GM19023 (cell line): ENCODE measurements around the gene INMT.
A peak's percentile ranks its signal among the peaks of the same experiment; 100 is the strongest.

ENCODE experiments used
- ATAC-seq: cut with Tn5 transposase; IDR thresholded peaks from one replicate; pipeline ENCODE4 v1.9.1; 2021; ENCODE audit warnings: mild to moderate bottlenecking, moderate library complexity; ENCODE audit not compliant: unreplicated experiment

INMT gene

DNA sequence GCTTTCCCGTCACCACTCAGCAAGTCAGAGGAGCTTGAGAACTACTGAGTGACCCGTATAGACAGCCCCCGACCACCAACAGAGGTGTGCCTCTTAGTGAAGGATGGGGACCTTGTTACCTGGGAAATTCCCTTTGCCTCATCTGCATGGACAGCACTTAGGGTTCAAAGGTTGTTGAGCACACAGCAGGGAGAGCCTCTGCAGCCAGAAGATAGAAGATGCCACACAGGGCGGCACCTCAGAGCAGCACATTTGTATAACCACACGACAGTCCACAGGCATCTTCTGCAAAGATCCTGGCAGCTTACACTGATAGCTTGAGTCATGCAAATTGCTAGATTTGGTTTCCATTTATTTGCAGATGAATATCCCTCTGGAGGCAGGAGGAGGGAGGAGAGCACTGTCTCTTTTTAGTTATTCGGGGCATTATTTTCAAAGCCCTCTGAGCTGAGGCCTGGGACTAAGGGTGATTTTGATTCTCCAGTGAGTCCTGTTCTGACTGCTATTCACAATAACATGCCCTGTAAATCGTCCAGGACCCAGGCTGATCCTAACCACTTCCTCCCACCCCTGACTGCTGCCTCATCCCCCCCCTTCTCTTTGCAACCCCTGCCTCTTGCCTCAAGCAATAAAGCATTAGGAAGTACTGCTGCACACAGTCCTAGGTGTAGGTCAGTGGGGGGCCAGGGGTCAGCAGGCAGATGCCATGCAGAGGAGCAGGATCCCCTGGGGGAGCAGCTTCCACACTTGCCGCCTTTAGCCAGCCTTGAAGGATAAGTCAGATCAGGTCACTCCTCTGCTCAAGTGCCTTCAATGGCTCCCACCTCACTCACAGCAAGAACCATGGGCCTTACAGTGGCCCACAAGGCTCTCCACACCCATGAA, 24.6 kb upstream of the INMT start:
- ATAC-seq, result peak; percentile 69

DNA sequence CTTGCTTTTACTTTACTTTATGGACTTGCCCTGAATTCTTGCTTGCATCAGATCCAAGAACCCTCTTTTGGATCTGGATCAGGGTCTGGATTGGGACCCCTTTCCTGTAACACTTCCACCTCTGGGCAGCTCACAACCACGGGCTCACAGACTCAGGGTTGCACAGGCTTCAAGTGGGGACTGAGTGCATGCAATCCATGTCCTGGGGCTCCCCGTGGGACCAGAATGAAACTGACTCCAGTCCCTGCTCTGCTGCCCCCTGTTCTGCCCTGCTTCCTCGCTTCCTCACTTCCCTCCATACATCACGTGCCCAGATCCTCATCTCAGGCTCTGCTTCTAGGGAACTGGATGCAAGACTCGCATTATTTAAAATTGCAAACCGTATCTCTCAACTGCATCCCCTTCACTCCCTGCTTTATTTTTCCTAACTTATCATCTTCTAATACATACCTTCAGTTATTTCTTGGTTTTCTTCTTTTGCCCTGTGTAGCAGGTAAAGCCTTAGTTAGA, 23.3 kb upstream of the INMT start:
- no peak for ATAC-seq

DNA sequence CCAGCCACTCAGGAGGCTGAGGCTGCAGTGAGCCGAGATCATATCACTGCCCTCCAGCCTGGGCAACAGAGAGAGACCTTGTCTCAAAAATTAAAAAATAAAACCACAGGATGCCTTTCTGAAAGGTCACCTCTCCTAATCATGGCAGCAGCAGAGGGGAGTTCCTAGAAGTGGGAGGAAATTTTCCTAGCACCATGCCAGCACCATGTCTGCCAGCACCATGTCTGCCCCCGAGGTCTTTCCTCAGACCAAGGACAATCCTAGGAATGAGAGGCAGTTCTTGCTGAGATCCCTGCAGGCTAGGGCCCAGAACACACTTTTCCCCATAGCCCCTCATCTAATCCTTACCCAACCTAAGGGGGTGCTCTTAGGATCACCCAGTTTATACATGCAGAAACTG, 22.3 kb upstream of the INMT start:
- ATAC-seq, result no peak

DNA sequence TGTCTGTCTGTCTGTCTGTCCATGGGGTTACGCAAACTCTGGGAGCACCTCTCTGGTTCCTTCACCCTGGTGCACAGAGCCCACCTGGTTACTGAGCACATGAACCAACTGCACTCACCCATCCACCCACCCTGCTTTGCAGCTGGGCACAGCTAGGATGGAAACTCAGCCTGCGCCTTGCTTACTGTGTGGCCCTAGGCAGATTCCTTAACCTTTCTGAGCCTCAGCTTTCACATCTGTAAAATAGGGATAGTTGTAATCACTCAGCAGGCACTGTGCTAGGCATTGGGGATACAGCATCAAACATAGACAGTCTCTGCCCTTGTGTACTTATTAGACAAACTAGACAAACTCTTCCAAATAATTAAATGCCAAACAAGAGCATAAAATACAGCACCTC, 21.8 kb upstream of the INMT start:
- no peak for ATAC-seq

DNA sequence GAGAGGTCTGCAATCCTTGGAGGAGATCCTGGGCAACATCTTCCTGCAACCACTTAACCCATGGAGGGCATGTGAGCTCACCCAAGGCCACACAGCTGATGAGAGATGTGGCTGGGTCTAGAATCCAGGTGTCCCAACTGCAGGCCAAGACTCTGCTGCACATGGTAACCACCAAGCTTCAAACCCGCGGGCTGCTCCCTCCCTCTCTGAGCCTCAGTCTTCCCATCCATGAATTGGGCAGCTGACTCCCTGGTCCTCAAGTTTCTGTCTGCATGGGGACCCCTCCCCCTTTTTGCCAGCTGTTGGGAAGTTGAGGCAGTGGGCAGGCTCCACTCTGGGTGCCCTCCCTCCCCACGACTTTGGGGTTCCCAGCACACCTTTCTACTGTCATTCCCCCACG, 20.9 kb upstream of the INMT start:
- no peak for ATAC-seq

DNA sequence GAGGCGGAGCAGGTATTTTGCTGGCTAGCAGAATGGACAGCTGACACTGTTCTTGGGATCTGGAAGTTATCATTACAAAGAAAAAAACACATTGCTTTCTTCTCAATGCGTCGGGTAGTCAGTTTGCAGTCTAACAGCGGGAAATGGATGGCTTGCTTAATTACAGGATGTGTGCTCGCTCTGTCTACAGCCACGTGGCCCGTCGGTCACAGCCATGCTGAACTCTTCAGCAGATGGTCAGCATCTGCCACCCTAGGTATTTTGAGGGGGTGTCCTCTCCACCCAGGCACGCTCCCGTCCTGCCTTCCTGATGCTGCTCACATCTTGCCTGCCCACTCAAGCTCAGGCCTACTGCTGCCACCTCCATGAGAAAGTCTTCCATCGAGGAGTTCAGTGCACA, 20.4 kb upstream of the INMT start:
- no peak for ATAC-seq

DNA sequence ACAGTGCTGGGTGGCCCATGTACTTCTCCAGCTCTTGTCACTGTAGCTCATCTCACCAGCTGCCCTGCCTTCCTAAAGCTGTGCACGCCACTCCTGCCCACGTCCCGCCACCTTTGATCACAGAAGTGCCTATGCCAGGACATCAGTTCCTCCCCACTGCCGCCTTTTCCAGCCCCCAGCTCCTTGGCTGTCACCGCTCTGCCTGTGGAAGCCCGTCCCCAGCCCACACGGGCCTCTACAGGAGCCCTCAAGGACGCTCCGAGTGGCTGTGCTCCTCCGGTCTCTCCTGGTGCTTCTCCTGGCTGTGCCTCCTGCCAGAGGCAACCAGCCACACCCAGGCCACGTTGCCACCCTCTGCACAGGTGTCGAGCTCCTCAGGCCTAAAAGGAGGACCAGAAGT, 19.3 kb upstream of the INMT start:
- no peak for ATAC-seq

DNA sequence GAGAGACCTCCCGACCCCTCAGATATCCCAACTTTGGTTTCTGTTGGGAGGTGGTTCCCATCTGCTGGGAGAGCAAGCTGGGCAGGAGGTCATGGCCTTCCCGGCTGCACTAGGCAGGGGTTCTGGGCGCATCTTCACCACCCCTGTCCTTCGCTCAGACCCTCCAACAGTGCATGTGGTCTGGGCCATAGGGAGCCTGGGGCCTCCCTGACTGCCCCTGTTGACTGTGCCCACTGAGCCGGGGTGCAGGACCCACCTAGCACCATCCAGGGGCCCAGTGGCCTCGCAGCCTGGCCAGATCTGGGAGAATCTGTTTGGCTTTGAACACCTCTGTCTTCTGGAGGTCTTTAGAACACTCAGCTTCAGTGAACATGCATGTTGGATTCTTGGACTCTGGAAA, 18.7 kb upstream of the INMT start:
- ATAC-seq, result no peak

DNA sequence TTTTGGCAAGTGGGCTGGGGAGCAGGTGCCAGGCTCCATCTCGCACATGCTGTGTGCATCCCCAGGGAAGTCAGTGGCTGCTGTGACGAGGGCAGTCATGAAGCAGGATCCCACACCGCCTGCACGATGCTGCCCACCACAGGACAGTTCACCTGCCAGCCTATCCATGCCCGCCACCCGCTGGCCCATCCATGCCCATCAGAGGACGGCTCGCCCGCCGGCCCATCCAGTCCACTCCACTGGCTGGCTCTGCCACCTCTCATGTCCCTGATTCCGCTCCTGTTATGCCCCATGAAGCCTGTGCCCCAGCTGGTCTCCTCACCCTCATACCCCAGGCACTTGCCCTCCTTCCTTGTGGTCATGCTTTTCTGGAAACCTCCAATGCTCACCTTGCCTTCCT, 18.2 kb upstream of the INMT start:
- no peak for ATAC-seq

DNA sequence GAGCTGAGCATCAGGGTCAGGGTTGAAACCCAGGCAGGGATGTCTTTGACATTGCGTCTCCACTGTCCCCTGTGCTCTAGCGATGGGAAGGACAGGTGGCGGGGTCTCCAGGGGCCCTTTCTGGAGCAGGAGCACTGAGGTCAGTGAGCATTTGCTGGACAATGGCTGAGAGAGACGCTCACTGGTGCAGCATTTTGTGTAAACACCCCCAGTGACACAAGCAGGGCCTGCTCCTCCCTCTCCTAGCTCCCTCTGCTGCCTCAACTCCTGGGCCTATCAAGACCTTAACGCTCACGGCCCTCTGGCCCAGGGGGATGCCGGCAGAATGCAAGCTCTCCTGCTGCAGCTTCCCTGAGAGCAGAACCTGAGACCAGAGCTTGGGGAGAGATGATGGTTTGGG, 17.4 kb upstream of the INMT start:
- ATAC-seq, result no peak

DNA sequence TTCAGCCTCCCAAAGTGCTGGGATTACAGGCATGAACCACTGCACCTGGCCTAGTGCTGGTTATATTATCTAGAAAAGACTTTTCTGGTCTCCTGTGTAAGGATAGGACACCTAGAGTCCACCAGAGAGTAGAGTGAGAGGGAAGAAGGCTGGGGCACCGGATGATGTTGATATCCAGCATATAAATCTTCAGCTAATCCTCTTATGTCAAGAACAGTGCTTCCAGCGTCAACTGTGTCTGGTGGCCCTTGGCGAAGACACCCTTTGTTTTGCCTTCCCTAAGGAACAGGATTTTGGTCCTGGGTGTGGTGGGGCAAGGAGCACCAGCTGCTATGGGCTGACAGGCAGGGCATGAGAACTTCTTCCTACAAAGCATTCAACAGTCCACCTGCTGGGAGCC, 16.3 kb upstream of the INMT start:
- ATAC-seq, result no peak

DNA sequence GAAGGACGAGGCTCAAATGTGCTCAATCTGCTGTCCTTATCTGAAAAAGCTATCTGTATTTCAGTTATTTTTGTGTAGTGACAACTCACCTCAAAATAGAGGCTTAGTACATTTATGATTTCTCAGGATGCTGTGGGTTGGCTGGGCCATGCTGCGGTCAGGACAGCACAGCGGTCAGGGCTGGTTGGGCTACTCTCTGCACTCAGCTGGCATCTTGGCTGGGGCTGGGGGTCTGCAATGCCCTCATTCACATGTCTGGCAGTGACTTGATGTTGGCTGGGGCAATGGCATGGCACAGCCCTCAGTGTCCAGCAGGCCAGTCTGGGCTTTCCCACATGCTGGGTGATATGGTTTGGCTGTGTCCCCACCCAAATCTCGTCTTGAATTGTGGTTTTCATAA, 15.6 kb upstream of the INMT start:
- ATAC-seq, result no peak

DNA sequence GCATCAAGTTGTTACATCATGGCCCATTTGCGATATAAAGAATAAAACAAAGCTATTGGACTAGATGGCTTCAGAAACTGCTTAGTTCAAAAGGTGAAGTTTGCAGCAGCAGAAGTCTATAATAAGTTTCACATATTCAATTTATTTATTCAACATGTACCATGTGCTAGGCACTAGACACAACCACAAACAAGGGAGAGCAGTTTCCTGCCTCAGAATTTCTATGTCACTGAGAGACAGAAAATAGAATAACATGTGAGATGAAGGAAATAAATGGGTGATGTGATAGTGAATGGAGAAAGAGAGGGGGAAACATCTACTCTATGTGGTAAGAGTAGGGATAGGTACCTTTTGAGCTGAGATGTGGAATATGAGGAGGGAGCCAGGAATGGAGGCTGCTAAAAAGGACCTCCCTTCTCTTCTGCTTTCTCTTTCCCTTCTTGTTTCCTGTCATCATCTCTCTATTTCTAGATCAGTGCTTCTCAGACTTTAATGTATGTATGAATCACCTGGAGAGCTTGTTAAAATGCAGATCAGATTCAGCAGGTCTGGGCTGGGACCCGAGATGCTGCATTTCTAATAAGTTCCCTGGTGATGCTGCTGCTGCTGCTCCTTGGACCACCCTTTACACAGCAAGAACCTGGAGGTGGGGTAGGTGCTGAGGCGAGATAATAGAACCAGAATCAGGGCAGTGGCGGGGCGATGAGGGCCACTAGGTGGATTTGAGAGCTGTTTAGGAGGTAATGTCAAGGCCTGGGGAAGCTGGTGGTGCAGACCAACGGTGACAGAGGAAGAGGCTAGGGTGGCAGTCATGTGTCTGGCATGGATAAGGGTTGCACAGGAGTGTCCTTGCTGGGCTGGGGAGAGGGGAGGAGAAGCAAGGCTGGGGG, 13.7 kb upstream of the INMT start:
- ATAC-seq, result no peak

DNA sequence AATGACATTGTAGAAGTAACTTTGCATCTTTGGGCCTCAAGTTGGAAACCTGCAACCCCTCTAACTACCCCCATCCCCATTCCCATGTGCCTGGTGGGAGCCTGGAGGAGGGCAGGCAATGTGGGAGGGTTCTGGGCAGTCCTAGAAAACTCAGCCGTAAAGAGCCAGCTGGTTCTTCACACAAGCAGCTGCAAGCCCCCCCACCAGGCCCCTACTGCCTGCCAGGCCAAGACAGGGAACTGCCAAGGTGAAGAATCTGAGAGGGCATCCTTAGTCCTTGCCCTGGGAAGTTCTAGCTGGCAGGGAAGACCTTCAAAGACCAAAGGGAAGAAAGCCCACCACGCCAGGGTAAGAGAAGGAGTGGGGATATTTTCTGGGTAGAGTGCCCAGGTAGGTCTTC, 12.2 kb upstream of the INMT start:
- ATAC-seq, result no peak

DNA sequence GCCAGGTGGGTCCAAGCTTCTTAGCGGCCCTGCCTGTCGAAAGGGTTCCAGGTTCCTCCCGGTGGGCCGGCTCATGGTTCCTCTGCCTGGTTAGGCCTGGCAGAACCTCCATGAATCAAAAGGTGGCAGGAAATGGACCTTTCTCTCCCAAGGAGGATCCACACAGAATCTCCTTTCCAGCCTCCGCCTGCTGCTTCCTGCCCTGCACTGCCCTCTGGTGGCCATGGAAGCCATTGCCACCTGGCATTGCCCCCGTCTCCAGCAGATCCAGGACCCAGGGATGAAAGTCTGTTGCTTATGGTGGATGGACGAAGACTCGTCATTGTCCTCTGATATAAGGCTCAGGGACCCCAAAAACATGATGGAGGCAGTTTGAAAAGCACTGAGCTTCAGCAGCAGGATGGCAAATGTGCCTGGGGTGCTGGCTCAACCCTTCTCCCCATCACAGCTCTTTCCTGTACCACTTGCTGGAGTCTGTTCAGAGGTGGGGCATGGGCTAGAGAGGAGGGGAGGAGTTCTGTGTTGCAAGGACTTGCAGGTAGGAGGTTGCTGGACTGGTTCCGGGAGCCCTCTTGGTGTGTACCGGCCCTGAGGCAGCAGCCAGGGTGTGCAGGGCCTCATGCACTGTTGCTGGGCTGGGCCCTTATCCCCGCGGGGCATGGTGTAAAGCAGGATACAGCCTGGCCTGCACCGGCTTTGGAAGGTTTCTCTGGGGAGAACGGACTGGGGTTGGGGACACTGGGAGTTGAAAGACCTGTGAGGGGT, 11.3 kb upstream of the INMT start:
- ATAC-seq, result peak; percentile 76

DNA sequence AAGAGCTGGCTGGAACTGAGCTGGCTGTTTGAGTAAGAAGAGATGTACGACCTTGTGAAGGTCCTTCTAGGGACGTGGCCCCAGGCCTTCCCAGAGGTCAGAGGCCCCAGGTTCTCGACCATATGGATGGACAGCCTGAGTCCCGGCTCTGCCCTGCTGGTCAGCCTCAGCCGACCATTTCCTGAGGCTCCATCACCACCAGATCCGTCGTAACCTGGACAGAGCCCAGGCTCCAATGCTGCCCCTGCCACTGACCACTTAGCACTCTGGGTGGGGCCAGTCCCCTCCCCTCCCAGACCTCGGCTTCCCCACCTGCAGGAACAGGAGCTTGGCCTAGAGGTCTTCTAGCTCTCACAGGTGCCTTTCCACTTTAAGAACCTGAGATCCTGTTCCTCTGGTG, 10.6 kb upstream of the INMT start:
- ATAC-seq, result no peak

DNA sequence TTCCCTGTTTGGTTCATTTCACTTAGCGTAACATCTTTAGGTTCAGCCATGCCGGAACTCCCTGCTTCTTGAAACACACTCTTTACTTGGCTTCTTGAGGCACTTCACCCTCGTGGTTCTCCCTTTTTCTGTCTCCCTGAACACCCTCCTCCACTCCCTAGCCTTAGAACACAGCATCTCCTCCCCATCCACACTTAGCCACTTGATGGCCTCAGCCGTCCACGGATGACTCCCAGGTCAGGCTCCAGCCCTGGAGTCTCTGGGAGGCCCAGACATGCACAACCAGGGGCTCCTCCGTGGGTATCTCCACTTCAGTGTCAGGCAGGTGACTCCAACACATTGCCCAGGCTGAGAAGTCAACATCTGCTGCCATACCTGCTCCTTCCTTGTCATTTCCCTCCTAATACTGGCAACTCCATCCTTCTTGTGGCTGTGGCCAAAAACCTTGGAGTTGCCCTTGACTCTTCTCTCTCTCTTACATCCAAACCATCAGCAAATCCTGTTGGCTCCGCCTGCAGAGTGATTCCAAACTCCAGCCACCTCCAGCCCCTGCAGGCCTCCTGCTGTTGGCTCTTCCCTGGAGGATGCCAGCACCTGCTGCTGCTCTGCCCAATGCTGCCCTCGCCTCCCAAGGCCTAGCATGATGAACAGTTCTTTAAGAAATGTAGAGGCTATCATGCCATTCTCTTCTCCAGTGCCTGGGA, 8.4 kb upstream of the INMT start:
- ATAC-seq, result no peak

DNA sequence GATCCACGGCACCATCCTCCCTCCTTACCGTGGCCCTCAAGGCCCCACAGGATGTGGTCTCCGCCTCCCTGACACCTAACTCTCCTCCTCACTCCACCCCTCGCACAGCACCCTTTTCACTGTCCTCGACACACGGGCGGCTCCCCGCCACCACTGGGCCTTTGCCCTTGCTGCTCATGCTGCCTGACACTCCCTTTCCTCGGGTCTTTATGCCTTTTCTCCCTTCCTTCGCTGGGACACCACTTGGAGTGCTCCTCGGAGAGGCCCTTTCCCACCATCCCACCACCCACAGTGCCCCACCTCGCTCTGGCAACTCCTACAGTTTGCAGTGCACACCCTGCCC, 7.9 kb upstream of the INMT start:
- no peak for ATAC-seq

DNA sequence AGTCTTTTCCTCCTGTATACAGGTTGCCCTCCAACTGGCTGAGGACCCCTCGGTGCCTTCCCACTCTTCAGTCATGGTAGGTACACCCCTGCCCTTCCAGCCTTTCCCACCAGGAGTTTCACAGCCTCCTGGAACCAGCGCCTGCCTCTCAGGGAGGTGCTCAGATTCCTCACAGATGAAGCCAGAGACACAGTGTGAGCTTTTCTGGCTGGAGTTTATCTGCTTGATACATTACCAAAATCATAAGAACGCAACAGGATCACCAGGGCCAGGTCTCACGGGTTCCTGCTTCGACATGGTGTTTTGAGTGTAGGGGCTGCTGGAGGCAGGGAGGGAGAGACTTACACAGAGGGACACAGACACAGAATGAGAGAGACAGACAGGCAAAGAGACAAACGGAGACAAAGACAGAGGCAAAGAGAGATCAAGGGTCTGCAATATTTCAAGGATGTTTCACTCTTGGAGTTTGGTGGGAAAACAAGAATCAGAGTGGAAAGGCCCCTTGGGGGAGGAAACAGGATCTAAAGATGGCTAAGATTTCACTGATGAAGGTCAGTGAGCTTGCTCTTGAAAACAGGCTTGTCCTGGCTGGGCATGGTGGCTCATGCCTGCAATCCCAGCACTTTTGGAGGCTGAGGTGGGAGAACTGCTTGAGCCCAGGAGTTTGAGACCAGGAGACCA, 6.5 kb upstream of the INMT start:
- no peak for ATAC-seq

DNA sequence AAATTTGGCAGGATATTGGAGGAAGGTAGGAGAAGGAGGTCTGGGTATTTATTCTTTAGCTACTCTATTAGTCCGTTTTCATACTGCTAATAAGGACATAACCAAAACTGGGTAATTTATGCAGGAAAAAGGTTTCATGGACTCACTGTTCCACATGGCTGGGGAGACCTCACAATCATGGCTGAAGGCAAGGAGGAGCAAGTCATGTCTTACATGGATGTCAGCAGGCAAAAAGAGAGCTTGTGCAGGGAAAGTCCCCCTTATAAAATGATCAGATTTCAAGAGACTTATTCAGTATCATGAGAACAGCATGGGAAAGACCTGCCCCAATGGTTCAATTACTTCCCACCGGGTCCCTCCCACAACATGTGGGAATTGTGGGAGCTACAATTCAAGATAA, 1.9 kb upstream of the INMT start:
- no peak for ATAC-seq
